Activated T-cell treated with anti-CD3 and anti-CD28 coated beads, Interleukin-2, amount 50 U/mL, for 48 hours (primary cell): ENCODE data around the gene KRTAP5-5.
"Not testable (repeated sequence)": the region's sequence is repeated elsewhere in the genome, so short reads cannot be mapped to it uniquely, and the experiment has no call there.

Experiments
- DNase-seq, 2 experiments: peaks; one replicate each; pipeline ENCODE4 v3.0.0-alpha.2; 2020

Gene KRTAP5-5

DNA sequence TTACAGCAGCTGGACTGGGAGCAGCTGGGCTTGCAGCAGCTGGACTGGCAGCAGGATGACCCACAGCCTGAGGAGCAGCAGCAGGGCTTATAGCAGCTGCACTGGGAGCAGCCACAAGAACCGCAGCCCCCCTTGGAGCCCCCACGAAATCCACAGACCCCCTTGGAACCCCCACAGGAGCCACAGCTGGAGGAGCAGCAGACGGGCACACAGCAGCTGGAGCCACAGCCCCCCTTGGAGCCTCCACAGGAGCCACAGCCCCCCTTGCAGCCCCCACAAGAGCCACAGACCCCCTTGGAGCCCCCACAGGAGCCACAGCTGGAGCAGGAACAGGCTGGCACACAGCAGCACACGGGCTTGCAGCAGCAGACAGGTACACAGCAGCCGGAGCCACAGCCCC is 21.7 kb upstream of the KRTAP5-5 start:
- not testable (repeated sequence) for DNase-seq

DNA sequence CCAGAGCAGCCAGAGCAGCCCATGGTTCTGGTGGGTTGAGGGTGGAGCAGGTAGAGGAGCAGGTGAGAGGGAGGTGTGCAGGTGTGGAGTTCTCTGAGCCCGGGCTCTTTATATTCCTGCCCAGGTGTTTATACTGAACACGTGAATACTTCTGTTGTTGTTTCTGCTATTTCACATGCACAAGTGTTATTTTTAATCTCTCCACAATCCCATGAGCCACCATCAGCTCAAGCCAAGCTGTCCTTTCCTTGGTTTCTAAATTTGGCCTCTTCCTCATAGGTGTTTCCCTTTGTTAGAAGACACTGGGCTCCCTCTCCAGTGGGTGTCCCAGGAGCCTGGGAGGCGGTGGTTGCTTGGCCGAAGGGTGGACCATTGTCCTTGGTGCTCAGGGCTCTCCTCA is 21.2 kb upstream of the KRTAP5-5 start, which contains the start of gene KRTAP5-3:
TSS of gene KRTAP5-3 (minus strand) at position 101 of the 400 bp plus-strand sequence. CDS start at position 23, 78 bp downstream.
- DNase-seq = no peak

DNA sequence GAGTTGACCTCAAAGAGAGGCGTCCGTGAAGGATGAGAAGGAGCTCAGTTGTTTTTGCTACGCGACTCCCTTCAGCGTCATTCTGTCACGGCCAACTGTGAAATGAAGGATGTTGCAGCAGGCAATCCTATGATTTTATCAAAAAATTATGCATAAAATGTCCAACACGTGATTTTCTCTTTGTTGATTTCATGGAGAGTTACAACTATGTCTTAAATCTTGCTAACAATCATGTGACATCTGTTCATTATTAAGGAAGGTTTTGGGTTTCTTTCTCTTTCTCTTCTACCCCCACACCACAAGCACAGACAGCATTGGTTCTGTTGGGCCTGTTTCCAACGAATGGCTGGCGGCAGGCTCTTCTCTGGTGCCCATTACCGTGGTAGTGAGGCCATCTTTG is 11.3 kb upstream of the KRTAP5-5 start:
- DNase-seq = no peak

DNA sequence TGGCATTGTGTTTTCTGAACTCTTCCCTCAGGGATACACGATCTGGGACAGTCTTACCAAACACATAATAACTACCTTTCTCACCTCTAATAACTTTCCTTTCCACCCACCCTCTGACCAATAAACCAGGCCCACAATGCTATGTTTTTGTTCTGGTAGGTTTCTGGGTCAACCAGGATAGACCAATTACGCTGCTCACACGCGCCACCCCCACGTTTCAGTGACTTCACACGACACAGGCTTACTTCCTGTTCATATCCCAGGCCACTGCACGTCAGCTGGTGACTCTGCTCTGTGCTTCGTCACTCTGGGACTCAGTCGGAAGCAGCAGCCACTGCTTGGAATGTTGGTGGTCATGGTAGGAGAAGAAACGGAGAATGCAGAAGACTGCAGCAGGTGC is 10.1 kb upstream of the KRTAP5-5 start:
- DNase-seq = no peak

DNA sequence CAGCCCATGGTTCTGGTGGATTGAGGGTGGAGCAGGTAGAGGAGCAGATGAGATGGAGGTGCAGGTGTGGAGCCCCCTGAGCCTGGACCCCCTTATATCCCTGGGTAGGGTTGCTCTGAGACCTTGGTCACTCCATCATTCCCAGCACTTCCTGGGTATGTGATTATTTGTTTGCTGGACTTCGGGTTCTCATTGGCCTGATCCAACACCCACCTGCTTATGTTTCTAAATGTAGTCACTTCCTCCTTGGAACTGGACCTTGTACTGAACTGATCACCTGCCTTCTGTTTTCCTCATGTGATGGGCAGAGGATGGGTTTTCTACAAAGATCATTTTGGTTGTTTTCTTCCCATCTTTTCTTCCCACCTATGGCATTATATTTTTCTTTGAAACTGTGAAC is 7.5 kb upstream of the KRTAP5-5 start, which contains the start of gene KRTAP5-4:
TSS of gene KRTAP5-4 (minus strand) at position 53 of the 400 bp plus-strand sequence. CDS start at position 8, 45 bp downstream.
- DNase-seq = no peak

DNA sequence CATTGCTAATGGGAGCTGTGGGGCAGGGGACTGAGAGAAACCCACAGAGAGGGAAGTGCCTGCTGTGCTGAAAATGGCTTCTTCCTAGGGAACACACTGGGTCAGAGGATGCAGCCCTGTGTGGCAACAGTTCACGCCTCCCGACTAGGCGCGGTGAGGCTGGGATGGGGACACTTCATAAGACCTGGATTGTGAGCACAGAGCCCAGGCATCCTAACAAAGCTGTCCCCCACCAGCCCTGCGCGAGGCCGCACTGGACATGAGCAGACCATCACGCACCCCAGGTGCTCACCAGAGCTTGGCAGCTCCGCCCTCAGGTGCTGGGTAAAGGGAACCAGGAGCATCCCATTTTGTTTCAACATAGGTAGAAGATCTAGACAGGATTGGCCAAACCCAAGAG is 5.9 kb upstream of the KRTAP5-5 start:
- no peak for DNase-seq

DNA sequence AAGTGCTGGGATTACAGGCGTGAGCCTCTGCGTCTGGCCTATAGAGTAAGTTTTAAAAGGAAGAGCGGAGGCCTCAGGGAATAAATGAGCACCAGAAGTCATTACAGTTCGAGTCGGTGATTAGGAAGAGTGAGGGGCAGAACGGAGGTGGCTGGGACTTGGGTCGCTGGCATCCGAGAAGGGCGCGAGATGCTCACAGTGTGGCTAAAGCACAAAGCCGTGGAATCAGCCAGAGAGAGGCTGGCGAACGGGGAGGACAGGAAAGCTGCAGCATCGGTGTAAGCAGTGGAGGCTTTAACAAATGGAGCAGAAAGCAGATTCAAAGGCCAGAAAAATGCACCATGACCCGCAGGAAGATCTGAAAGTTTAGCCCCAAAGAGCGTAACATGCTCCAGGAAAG is 5.0 kb upstream of the KRTAP5-5 start:
- no peak for DNase-seq

DNA sequence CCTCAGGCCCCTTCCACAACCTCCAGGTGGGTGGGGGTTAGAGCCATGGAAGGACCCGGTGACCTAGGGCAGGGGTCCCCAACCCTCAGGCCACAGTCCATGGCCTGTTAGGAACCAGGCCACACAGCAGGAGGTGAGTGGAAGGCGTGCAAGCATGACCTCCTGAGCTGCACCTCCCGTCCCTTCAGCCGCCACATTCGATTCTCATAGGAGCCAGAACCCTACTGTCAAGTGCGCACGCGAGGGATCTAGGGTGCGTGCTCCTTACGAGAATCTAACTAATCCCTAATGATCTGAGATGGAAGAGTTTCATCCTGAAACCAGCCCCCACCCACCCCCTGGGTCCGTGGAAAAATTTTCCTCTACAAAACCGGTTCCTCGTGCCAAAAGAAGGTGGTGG is 4.0 kb upstream of the KRTAP5-5 start:
- no peak for DNase-seq

DNA sequence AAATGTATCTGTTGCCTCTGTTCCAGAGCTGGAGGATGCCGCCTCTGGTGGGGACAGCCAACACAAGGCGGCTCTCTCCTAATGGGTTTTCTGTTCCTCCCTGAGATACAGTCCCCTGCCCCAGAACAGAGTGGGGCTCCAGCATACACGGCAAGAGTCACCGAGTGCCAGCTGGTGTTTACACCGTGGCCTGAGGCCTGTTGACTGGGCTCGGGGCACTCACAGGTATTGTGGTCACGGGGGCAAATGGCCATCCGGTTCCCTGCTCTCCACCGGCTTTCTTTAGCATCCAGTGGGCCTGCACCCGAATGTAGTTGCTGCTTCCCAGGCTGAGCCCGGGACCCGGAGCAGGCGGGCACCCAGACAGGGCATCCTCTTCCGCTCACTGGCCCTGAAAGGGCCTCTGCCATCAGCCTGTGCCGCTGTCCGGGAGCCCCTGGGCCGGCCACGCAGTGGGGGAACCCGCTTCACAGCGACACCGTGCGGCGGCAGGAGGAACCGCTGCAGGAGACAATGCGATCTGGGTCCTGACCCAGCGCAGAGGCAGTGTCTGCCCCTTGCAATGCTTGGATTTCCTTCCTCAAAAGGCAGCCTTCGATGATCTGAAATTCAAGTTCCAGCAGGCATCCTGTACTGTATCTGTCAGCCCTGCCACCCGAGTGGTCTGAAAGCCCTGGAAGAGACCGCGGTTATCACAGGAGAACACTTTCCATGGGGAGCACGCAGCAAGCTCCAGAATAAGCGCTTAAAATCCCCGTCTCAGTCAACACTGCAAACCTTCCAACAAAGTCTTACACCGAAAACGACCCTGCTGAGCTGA is 859 bp upstream of the KRTAP5-5 start:
- DNase-seq = peak; percentile 70 to 79

DNA sequence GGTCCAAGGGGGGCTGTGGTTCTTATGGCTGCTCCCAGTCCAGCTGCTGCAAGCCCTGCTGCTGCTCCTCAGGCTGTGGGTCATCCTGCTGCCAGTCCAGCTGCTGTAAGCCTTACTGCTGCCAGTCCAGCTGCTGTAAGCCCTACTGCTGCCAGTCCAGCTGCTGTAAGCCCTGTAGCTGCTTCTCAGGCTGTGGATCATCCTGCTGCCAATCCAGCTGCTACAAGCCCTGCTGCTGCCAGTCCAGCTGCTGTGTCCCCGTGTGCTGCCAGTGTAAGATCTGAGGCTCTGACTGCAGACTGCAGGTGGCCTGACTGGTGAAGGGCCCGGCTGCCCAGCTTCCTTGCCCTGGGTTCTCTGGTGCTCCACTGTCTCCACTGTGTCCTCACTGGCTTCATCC is 696 bp downstream of the KRTAP5-5 start:
- no peak for DNase-seq

DNA sequence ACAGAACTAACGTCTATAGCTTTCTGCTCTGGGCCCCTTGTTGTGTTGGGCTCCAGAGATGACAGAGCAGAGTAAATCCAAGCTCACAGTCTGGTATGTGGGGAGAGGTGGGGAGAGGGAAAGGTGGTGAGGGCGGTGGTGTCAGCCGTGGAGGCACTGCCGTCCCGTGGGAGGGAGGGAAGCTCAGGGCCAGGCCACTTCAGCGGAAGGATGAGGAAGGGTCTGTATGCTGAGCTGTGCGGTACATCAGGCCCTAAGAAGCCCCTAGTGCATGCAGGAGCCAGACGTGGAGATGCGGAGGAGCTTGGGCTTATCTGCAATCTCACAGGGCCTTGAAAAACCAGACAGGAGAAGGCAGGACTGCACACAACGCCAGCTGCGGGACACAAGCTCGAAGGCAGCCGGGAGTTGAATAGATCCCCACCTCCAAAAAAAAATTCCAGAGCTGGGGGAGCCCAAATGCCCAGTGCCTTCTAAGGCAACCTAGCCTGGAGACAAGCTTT is 1.5 kb downstream of the KRTAP5-5 start:
- no peak for DNase-seq

DNA sequence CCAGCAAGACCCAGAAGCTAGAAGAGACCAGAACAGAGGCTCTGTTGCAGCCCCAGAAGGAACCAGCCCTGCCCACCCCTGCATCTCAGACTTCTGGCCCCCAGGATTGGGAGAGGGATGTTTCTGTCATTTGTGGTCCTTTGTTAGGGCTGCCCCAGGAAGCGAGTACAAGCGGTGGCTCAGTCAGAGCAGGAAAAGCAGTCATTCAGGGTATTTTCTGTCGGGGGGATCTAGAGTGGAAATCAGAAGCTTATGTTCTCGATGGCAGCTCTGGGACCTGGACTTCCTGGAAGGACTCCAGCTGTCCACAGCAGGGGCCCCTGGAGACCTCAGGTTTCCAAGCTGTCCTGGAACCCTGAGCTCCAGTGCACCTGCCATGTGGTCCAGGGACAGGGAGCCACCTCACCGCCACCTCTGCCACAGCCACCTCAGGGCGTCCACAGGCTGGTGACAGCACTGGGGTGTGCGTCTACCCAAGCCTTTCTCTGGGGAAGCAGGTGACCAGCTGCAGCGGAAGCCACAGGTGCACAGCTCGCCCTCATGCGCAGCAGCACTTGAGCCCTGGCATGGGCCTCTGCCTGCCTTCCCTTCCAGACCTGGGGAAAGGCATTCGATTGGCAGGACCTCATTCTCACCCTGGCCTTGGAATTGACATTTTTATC is 2.6 kb downstream of the KRTAP5-5 start:
- no peak for DNase-seq

DNA sequence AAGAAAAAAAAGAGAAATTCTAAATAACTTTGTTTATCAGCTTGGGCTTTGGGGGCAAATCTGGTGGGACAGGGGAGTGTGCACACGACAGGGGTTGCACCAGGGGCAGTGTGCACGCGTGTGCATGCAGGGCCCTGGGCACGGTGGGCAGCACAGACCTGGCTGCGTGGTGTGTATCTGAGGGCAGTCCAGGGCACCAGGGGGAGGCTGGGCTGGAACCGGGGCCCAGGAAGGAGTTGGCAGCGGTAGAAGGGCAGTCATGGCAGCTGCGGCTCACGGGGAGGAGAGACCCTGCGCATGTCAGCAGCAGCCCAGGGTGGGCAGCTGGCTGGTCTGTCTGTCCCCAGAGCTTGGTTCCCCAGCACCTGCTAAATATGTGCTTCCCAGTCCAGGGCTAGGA is 4.3 kb downstream of the KRTAP5-5 start:
- DNase-seq = no peak

DNA sequence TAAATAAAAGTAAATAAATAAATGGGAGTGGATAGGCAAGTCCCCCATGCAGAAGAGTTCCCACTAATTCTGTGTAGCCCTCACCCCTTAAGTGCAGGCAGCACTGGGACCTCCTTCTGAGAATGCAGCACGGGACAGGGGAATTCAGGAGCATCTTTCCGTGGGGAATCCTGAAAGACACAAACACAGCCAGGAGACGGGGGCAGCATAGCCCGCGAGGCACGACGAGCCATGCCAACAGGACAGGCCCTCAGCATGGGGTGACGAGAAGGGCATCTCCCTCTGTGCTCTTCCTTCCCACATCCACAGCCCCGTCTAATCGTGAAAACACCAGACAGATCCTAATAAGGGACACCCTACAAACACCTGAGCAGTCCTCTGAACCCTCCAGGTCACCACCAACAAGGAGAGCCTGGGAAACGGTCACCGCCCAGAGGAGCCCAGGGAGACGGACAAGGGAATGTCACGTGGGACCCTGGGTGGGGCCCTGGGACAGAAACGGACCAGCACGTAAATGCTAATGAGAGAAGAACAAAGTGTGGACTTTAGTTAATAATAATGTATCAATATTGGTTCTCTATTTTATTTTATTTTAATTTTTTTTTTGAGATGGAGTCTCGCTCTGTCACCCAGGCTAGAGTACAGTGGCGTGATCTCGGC is 6.8 kb downstream of the KRTAP5-5 start:
- DNase-seq = no peak

DNA sequence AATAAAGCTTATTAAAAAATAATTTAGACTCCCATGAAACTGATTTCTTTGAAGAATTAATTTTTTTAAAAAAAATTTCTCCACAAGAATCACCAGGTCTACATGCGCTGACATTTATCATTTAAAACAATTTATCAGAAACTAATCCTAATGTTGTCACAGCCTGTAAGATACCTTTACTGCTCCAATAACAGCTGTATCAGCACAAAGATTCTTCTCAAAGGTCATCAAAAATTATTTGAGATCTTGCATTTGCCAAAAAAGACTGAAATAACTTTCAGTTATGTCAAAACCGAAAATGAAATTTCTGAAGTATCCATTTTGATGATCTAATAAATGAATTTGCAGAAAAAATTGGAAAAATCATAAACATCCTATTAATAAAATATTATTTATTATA is 8.1 kb downstream of the KRTAP5-5 start:
- no peak for DNase-seq

DNA sequence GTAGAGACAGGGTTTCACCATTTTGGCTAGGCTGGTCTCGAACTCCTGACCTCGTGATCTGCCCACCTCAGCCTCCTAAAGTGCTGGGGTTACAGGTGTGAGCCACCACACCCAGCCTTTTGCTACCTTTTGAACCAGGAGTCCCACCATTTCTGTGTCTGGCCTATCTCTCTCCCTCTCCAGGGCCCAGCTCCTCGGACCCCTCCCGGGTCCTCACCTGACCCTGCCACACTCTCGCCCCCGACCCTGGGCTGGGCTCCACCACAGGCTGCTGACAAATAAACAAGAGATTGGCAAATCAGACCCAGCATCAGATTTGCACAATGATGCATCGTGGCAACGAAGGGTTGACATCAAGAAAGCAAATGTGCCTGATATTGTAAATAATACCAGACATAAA is 8.8 kb downstream of the KRTAP5-5 start:
- DNase-seq = no peak

DNA sequence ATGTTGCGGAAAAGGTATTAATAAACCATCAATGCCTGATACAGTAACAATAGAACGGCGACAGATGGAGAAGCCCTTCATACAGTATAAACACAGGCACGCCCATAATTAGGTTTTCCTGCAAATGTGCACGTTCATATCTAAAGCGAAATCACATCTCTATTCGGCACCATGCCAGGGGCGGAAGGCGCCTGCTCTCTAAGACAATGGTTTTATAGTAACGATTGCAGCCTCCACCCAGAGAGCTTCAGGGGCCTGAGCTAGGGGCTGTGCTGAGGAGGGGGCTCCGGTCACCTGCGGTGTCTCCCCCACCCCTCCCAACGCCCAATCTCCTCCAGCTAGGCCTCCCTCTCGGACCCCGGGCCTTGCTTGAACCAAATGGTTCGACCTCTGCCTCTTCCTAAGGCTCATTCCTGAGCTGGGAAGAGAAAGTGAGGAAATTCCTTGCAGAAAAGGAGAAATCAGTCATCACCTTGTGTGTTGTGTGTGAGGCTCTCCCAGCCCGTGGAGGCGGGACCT is 9.6 kb downstream of the KRTAP5-5 start:
- no peak for DNase-seq

DNA sequence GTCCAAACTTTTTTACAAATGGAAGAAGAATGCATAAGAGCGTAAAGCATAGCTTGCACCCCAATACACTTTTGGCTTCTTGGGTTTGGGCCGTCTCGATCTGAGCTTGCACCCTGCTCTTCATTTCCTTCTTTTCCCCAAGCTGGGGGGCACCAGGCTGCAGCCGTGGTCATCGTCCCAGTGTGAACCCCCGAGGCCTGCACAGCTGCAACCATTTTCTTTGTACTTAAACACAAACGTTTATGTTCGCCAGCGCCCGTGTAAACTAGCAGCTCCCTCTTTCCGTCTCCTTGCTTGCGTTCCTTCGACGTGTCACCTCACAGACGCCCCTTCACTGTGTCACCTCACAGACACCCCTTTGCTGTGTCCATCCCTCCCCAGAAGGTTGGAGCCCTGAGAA is 10.1 kb downstream of the KRTAP5-5 start:
- no peak for DNase-seq

DNA sequence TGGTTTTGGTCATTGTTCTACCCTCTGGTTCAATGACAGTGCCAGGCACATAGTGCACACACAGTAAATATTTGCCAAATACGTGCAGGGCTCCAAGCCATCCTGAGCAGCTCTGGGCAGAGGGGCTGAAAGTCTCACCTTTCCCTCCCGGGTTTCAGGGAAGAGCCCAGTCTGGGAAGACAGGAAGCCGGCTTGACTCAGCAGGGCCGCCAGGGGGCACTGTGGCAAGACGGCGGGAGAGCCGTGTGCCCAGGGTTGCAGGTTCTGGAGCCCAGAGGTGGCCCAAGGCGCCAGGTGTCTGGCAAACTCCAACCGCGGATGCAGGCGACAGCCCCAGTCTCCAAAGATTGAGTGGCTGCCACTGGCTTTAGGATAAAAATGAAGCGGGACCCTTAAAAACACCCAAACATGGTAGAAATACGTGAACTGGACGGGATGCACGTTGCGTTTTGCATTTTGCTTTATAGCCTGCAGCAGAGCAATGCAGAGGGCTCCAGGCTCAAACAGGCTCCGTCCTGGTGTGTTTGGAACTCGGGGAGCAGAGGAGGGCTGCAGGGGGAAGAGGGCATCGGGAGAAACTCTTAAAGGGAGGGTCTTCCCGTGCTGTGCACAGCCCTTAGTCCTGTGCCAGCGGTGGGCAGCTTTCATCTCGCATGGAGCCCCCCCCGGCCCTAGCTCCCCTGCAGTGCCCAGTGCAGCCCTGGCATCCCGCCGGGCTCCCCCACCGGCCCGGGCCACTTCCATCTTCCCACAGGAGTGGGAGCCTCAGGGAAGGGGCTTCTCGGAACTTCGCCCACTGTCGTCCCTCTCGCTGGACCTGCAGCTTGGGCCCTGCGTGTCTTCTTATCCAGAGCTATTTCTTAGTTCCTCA is 10.7 kb downstream of the KRTAP5-5 start:
- DNase-seq = peak; percentile 45 to 50

DNA sequence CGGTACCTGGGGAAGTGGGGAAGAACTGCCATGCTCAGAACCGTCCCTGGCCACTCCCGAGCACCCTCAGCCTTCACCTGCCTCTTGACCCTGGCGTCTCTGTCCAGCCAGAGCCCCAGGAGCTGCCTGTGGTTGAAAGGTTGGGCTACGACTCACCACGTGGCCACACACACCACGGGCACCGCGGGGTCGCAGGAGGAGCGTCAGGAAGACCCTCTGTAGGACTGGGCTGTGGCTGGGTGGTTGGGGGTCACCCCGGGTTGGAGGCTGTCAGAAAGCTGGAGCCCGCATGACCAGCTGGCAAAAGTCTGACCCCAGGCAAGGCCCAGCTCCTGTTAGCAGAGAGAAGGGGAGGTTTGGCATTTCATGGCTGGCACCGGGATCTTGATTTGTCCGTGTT is 11.5 kb downstream of the KRTAP5-5 start:
- no peak for DNase-seq

DNA sequence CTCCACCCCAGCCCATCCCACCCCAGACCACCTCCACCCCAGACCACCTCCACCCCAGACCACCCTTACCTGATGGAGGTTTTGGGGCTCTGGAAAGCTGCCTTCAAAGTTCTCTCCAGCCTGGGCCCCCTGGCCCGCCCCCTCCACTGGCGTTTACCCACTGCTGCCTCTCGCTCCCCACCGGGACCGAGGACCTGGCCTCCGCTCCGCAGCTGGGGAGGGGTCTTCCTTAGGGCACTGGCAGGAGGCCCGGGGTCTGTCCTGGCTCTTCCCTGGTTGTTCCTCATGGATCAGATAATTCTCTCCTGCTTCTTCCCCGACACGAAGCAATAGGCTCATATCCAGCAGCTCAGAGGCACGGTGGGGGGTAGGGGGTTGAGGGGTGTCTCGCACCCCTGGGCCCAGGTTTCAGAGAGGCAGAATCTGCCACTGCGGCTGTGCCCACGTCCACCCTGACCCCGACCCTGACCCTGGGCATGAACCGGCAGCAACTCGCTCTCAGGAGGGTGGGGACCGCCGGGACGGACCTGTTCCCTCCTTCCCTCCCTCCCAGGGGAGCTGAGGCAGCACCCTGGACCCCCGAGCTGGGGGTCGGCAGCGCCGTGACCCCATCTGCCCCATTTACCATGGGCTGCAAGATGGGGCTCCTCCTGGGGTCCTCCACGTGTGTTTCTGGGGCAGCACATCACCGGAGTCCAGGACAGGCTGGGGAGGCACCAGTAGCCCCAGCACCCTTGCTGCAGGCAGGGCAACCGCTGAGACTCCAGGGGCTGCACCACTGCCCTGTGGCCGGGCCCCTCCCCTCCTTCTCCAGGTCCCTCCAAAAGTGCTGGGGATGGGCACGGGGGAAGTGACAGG is 12.9 kb downstream of the KRTAP5-5 start:
- DNase-seq = no peak
